KBM-7 (cell line): ENCODE measurements around the gene MIEN1.
"Not testable (repeated sequence)": the region's sequence is repeated elsewhere in the genome, so short reads cannot be mapped to it uniquely, and the experiment has no call there.

Experiments
- DNase-seq: peaks from one replicate; pipeline ENCODE4 v3.0.0-alpha.2; 2015
- in situ Hi-C: fragments of 300-500 bp; cut with MboI; formaldehyde crosslinking; loops from 2 replicates; pipeline ENCODE4 v1.14.3; 2020; ENCODE audit warnings: low sequenced_read_pairs, low pct_unique_long_range_greater_than_20kb, mixed read lengths

MIEN1 gene

GRCh38 chr17:39730095-39730921 lies at the start of gene MIEN1:
Gene MIEN1 (minus strand): TSS chr17:39730532. CDS start chr17:39730495, 37 bp downstream.
- peak; percentile 87 for DNase-seq
- in situ Hi-C loops: no loop called here

- no peak for DNase-seq
- in situ Hi-C loops: no loop called here
These were observed 47.4 kb upstream of the MIEN1 start for GRCh38 chr17:39777534-39778365.

GRCh38 chr17:39776252-39776651 lies 45.9 kb upstream of the MIEN1 start:
- in situ Hi-C loops: no loop called here
- DNase-seq: no peak

GRCh38 chr17:39775031-39775430 lies 44.7 kb upstream of the MIEN1 start:
- in situ Hi-C loops: no loop called here
- no peak for DNase-seq

GRCh38 chr17:39774047-39774446 lies 43.7 kb upstream of the MIEN1 start:
- in situ Hi-C loops: no loop called here
- no peak for DNase-seq

GRCh38 chr17:39772987-39773934 lies 42.9 kb upstream of the MIEN1 start:
- DNase-seq: no peak
- in situ Hi-C loops: no loop called here

GRCh38 chr17:39772415-39772814 lies 42.1 kb upstream of the MIEN1 start:
- in situ Hi-C loops: no loop called here
- DNase-seq: no peak

- DNase-seq: no peak
- in situ Hi-C loops: no loop called here
These were observed 39.7 kb upstream of the MIEN1 start for GRCh38 chr17:39769974-39770587.

- in situ Hi-C loops: no loop called here
- no peak for DNase-seq
These were observed 36.8 kb upstream of the MIEN1 start for GRCh38 chr17:39767147-39767546.

GRCh38 chr17:39765766-39766165 lies 35.4 kb upstream of the MIEN1 start:
- DNase-seq: no peak
- in situ Hi-C loops: no loop called here

GRCh38 chr17:39765175-39765574 lies 34.8 kb upstream of the MIEN1 start:
- DNase-seq: no peak
- in situ Hi-C loops: no loop called here

- in situ Hi-C loops, DNase-seq: not testable (repeated sequence)
These were observed 33.8 kb upstream of the MIEN1 start for GRCh38 chr17:39764171-39764570.

GRCh38 chr17:39763051-39763820 lies 32.9 kb upstream of the MIEN1 start:
- in situ Hi-C loops: no loop called here
- no peak for DNase-seq

- in situ Hi-C loops: no loop called here
- DNase-seq: no peak
These were observed 31.6 kb upstream of the MIEN1 start for GRCh38 chr17:39761861-39762496.

- in situ Hi-C loops: no loop called here
- DNase-seq: no peak
These were observed 28.9 kb upstream of the MIEN1 start for GRCh38 chr17:39759204-39759603.

- in situ Hi-C loops: no loop called here
- peak; percentile 24 for DNase-seq
These were observed 27.9 kb upstream of the MIEN1 start for GRCh38 chr17:39757931-39758873.
